ENCODE results near the gene MBOAT2.
"Not testable (repeated sequence)": the region's sequence is repeated elsewhere in the genome, so short reads cannot be mapped to it uniquely, and the experiment has no call there.

Gene MBOAT2

GRCh38 chr2:8896671-8897070 is 106.8 kb downstream of the MBOAT2 start:
- not testable (repeated sequence) for H3K4me3 ChIP-seq (ENCODE audit: low read depth, low read length); H3K9me3 ChIP-seq (ENCODE audit: control insufficient read depth, low read length); H2AFZ ChIP-seq; H3K36me3 ChIP-seq (ENCODE audit: control insufficient read depth, insufficient read depth, low read length); H3K9ac ChIP-seq; H3K79me2 ChIP-seq; H3K27ac ChIP-seq; H3K4me1 ChIP-seq; H3K4me2 ChIP-seq (ENCODE audit: low read length); H3K27me3 ChIP-seq (ENCODE audit: control insufficient read depth, insufficient read depth, low read length)

DNA sequence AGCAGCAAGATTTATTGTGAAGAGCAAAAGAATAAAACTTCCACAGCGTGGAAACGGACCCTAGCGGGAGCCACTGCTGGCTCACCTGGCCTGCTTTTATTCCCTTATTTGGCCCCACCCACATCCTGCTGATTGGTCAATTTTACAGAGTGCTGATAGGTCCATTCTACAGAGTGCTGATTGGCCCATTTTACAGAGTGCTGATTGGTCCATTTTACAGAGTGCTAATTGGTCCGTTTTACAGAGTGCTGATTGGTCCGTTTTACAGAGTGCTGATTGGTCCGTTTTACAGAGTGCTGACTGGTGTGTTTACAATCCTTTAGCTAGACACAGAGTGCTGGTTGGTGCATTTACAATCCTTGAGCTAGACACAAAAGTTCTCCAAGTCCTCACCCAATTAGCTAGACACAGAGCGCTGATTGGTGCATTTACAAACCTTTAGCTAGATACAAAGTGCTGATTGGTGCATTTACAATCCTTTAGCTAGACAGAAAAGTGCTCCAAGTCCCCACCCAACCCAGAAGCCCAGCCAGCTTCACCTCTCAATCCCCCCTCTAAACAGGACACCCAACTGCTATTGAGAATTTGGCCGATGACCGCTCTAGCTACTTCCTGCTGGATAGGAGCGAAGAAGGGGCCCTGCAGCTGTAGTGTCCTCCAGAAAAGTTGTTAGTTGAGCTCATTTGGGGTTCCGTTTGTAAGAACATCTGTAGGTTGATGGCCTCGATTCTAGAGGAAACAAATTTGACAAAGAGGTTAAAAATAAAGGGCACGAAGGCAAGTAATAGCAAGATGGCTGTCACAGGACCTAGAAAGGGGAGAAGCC is 108.2 kb downstream of the MBOAT2 start:
- H3K36me3 ChIP-seq (ENCODE audit: control insufficient read depth, insufficient read depth, low read length); H3K27ac ChIP-seq; H3K9ac ChIP-seq; H3K4me2 ChIP-seq (ENCODE audit: low read length); H3K9me3 ChIP-seq (ENCODE audit: control insufficient read depth, low read length); H2AFZ ChIP-seq; H3K4me1 ChIP-seq; H3K27me3 ChIP-seq (ENCODE audit: control insufficient read depth, insufficient read depth, low read length); H3K4me3 ChIP-seq (ENCODE audit: low read depth, low read length); H3K79me2 ChIP-seq: not testable (repeated sequence)

GRCh38 chr2:8893978-8894820 is 109.3 kb downstream of the MBOAT2 start:
- H3K9me3 ChIP-seq (ENCODE audit: control insufficient read depth, low read length): no peaks in the 10 kb centered on the region
- no peaks in the 10 kb centered on the region for H3K36me3 ChIP-seq (ENCODE audit: control insufficient read depth, insufficient read depth, low read length)
- no peak overlapping the region for H3K4me3 ChIP-seq (ENCODE audit: low read depth, low read length)
- H3K79me2 ChIP-seq: no peaks in the 10 kb centered on the region
- no peak overlapping the region for H3K9ac ChIP-seq
- no peaks in the 10 kb centered on the region for H3K27me3 ChIP-seq (ENCODE audit: control insufficient read depth, insufficient read depth, low read length)
- no peak overlapping the region for H2AFZ ChIP-seq
- H3K27ac ChIP-seq: no peak overlapping the region
- TF ChIP-seq CTCF (IDR thresholded peaks at IDR 0.05): no peak
- H3K4me2 ChIP-seq (ENCODE audit: low read length): no peak overlapping the region
- H3K4me1 ChIP-seq: no peaks in the 10 kb centered on the region

GRCh38 chr2:8893474-8893873 is 110.0 kb downstream of the MBOAT2 start:
- Histone ChIP-seq H2AFZ (no peak overlapping the region), H3K27ac (no peak overlapping the region), H3K36me3 (ENCODE audit: control insufficient read depth, insufficient read depth, low read length) (no peaks in the 10 kb centered on the region), H3K4me1 (no peaks in the 10 kb centered on the region), H3K9me3 (ENCODE audit: control insufficient read depth, low read length) (no peaks in the 10 kb centered on the region), H3K79me2 (no peaks in the 10 kb centered on the region), H3K4me3 (ENCODE audit: low read depth, low read length) (no peak overlapping the region), H3K27me3 (ENCODE audit: control insufficient read depth, insufficient read depth, low read length) (no peaks in the 10 kb centered on the region), H3K4me2 (ENCODE audit: low read length) (no peak overlapping the region), H3K9ac (no peak overlapping the region)
- TF ChIP-seq CTCF (IDR thresholded peaks at IDR 0.05): no peak

DNA sequence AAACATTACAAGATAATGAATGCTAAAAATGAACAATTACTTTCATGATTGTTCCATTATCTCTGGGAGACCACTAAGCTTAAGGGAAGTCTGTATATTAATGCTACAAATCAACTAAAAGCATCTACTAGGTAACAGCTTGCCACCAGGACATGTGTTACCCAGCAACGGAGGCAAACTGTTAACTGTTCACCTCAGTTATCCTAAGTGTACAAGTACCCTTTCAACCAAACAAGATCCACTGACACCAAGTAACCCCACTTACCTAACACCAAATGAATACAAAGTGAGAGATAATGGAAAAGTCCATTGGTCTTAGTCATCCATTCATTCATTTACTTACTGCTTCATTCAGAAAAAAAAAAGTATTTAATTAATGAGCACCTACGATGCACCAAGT is 111.4 kb downstream of the MBOAT2 start:
- H3K36me3 ChIP-seq (ENCODE audit: control insufficient read depth, insufficient read depth, low read length): no peaks in the 10 kb centered on the region
- H3K27me3 ChIP-seq (ENCODE audit: control insufficient read depth, insufficient read depth, low read length): no peaks in the 10 kb centered on the region

More for the DNA sequence above, 111.4 kb downstream of the MBOAT2 start:
- no peak overlapping the region for H3K4me2 ChIP-seq (ENCODE audit: low read length)
- no peak overlapping the region for H3K27ac ChIP-seq
- no peak overlapping the region for H2AFZ ChIP-seq
- H3K4me3 ChIP-seq (ENCODE audit: low read depth, low read length): no peak overlapping the region
- no peak overlapping the region for H3K9ac ChIP-seq
- H3K79me2 ChIP-seq: no peaks in the 10 kb centered on the region
- H3K4me1 ChIP-seq: no peaks in the 10 kb centered on the region
- no peak for TF ChIP-seq CTCF (IDR thresholded peaks at IDR 0.05)
- no peaks in the 10 kb centered on the region for H3K9me3 ChIP-seq (ENCODE audit: control insufficient read depth, low read length)
